Type B pancreatic cell (in vitro differentiated cells): Measurements from ENCODE around the gene RAB3C. TPM values are rescaled to one million over a fixed set of nuclear protein-coding genes. Genes with fewer than 3 reads are reported as not detected.

ENCODE experiments used
- DNase-seq: peaks from one replicate; pipeline ENCODE4 v3.0.0; 2021; ENCODE audit warnings: mixed read lengths; ENCODE audit not compliant: unreplicated experiment; ENCODE audit errors: extremely low spot score
- H3K27ac Mint-ChIP-seq: 2 replicates; pipeline ENCODE4 v1.8.0; 2021; ENCODE audit warnings: mild to moderate bottlenecking, mixed read lengths
- H3K27me3 Mint-ChIP-seq: 2 replicates; pipeline ENCODE4 v1.8.0; 2021; ENCODE audit warnings: mixed read lengths
- H3K36me3 Mint-ChIP-seq: 2 replicates; pipeline ENCODE4 v1.8.0; 2021; ENCODE audit warnings: mixed read lengths
- H3K4me1 Mint-ChIP-seq: one replicate; pipeline ENCODE4 v1.8.0; 2021; ENCODE audit warnings: mixed read lengths; ENCODE audit not compliant: unreplicated experiment
- H3K4me3 Mint-ChIP-seq: 2 replicates; pipeline ENCODE4 v1.8.0; 2021; ENCODE audit warnings: mild to moderate bottlenecking, mixed read lengths
- H3K9me3 Mint-ChIP-seq: 2 replicates; pipeline ENCODE4 v1.8.0; 2021; ENCODE audit warnings: mixed read lengths
- CTCF ChIP-seq: fragments of 200-600 bp; sonication (generic); conservative IDR thresholded peaks from 2 replicates; pipeline ENCODE4 v1.5.0; 2021; ENCODE audit warnings: antibody characterized with exemption, mild to moderate bottlenecking
- total RNA-seq: library from RNA; stranded (reverse); gene quantifications from 2 replicates; pipeline ENCODE4 v1.2.1, GENCODE V29; 2021; ENCODE audit warnings: low replicate concordance

The RAB3C gene
- total RNA-seq, 1 donor from 2014 or later: 10.1 TPM

GRCh38 chr5:58771796-58772195, 188.9 kb downstream of the RAB3C start:
- H3K27me3 Mint-ChIP-seq: peaks cover 8% of the 10 kb centered on the region
- DNase-seq: no peak
- no peak overlapping the region for H3K4me3 Mint-ChIP-seq
- no peak overlapping the region for H3K27ac Mint-ChIP-seq
- TF ChIP-seq CTCF: no peak
- H3K36me3 Mint-ChIP-seq: no peaks in the 10 kb centered on the region
- H3K9me3 Mint-ChIP-seq: no peaks in the 10 kb centered on the region
- peaks cover 10% of the 10 kb centered on the region for H3K4me1 Mint-ChIP-seq

GRCh38 chr5:58773744-58774441, 191.0 kb downstream of the RAB3C start:
- no peaks in the 10 kb centered on the region for H3K9me3 Mint-ChIP-seq
- no peak overlapping the region for H3K4me3 Mint-ChIP-seq
- DNase-seq: no peak
- H3K27me3 Mint-ChIP-seq: peaks cover 8% of the 10 kb centered on the region
- H3K27ac Mint-ChIP-seq: no peak overlapping the region
- H3K36me3 Mint-ChIP-seq: no peaks in the 10 kb centered on the region
- H3K4me1 Mint-ChIP-seq: peaks cover 10% of the 10 kb centered on the region
- no peak for TF ChIP-seq CTCF

GRCh38 chr5:58774937-58775336, 192.1 kb downstream of the RAB3C start:
- no peak for DNase-seq
- Mint-ChIP-seq H3K4me1 (peaks cover 10% of the 10 kb centered on the region), H3K9me3 (no peaks in the 10 kb centered on the region), H3K27ac (no peak overlapping the region), H3K36me3 (no peaks in the 10 kb centered on the region), H3K4me3 (no peak overlapping the region), H3K27me3 (peaks cover 8% of the 10 kb centered on the region)
- no peak for TF ChIP-seq CTCF

- H3K27me3 Mint-ChIP-seq: peaks cover 8% of the 10 kb centered on the region
- H3K4me3 Mint-ChIP-seq: no peak overlapping the region
- H3K36me3 Mint-ChIP-seq: no peaks in the 10 kb centered on the region
- no peaks in the 10 kb centered on the region for H3K9me3 Mint-ChIP-seq
- peaks cover 10% of the 10 kb centered on the region for H3K4me1 Mint-ChIP-seq
- TF ChIP-seq CTCF: no peak
- no peak for DNase-seq
- H3K27ac Mint-ChIP-seq: peak overlapping the region; percentile 40
Measured at GRCh38 chr5:58775701-58776262, 192.9 kb downstream of the RAB3C start.

- Mint-ChIP-seq H3K4me3 (no peak overlapping the region), H3K27me3 (peaks cover 8% of the 10 kb centered on the region), H3K27ac (no peak overlapping the region), H3K9me3 (no peaks in the 10 kb centered on the region), H3K4me1 (peaks cover 10% of the 10 kb centered on the region), H3K36me3 (no peaks in the 10 kb centered on the region)
- no peak for DNase-seq
- no peak for TF ChIP-seq CTCF
Measured at GRCh38 chr5:58776559-58776958, 193.7 kb downstream of the RAB3C start.
